RPMI8226 (cell line): Measurements from ENCODE around the gene DRAXIN.

Experiments used
- DNase-seq: peaks from one replicate; pipeline ENCODE4 v3.0.0-alpha.2; 2015

DRAXIN gene

DNA sequence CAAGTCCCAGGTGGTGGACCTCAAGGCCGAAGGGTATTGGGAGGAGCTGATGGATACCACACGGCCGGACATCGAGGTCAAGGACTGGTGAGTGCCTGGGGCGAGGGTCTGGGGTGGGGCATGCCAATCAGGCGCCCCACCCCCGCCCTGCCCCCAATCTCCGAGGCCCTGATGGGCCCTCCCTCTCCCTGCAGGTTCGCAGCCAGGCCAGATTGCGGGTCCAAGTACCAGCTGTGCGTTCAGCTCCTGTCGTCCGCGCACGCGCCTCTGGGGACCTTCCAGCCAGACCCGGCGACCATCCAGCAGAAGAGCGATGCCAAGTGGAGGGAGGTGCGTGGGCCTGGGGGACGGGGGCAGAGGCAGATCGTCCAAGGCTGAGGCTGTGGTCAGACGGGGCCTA, 33.0 kb upstream of the DRAXIN start:
- no peak for DNase-seq

DNA sequence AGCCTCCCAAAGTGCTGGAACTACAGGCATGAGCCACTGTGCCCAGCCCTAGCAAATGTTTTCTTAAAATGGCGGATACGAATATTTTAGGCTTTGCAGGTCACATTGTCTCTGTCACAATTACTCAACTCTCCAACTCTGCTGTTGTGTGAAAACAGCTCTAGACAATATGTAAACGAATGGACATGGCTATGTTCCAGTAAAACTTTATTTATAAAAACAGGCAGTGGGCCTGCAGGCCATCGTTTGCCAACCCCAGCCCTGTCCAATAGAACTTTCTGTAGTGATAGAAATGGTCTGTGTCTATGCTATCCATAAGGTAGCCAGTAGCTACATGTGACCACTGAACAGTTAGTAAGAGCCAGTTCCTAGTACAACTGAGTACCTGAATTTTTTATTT, 31.8 kb upstream of the DRAXIN start:
- DNase-seq = no peak

DNA sequence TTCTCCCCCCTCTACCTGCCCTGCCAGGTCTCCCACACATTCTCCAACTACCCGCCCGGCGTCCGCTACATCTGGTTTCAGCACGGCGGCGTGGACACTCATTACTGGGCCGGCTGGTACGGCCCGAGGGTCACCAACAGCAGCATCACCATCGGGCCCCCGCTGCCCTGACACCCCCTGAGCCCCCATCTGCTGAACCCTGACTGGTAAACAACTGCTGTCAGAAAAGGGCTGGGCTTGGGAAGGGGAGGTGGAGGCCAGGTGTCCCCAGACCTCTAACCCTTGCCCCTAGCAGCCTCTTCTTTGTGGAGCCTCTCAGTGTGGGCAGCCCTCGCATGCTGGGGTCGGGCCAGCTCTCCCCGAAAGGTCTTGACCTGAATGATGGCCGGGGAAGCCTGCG, 30.4 kb upstream of the DRAXIN start:
- no peak for DNase-seq

DNA sequence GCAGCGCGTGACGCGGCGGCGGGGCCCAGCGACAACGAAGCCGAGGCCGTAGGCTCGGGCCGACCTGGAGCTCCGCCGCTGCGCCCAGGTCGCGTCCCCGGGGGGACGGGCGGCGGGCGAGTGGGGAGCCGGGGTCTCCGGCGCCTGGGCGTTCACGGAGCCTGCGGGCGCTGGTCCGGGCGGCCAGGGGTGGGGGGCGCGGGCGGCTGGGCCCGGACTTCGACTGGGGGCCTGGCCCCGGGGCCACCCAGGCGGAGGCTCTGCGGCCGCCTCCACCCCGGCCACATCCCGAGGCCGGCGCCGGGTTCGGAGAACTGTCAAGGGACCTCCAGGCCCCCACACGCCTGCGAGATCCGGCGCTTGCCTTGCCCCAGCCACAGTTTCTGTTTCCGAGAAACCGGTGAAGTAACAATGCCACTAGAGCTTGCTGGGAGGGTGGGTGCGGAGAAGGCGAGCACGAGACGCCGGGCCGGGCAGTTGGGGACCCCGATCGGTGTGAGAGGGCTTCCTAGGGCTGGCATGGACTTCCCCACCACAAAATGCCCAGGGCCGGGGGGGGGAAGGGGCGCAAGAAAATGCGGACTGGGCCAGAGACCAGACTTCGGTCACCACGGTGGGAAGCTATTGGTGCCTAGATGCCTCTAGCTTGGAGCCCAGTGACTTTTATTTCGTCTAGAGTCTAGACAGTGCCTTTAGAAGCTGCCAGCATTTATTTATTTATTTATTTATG, 27.0 kb upstream of the DRAXIN start:
- no peak for DNase-seq

DNA sequence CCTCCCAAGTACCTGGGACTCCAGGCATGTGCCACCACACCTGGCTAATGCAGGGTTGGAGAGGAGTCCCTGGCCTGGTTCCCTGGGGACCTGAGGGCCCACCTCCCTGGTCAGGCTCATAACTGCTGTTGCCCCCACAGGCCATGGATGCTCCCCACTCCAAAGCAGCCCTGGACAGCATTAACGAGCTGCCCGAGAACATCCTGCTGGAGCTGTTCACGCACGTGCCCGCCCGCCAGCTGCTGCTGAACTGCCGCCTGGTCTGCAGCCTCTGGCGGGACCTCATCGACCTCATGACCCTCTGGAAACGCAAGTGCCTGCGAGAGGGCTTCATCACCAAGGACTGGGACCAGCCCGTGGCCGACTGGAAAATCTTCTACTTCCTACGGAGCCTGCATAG, 23.0 kb upstream of the DRAXIN start:
- no peak for DNase-seq

DNA sequence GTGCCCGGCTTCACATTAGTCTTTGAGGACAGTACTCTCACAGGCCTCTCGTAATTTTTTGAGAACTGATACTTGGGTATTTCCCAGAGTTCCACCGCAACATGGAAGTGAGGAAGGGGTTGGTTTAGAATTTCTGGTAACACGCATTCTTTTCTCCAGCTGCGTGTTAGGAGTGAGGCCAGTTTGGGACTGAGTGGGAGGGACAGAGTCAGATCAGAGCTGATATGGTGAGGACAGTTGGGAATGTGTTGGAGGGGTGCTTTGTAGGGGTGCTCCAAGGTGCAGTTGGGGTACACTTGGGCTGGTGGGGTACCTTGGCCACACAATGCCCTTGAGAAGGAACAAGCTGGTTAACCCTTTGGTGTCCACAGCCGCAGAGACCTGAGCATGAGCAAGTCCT, 20.8 kb upstream of the DRAXIN start:
- DNase-seq = no peak

DNA sequence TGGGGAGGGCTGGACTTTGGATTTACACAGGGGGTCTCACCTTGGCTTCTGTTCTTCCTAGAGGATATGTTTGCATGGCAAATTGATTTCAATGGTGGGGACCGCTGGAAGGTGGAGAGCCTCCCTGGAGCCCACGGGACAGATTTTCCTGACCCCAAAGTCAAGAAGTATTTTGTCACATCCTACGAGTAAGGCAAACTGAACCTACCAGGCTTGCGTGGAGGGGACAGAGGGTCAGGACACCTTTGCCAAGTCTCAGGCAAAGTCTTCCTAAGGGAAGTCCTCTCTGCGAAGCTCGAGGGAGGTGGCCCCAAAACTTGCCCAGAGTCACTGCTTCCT, 20.3 kb upstream of the DRAXIN start:
- DNase-seq = no peak

DNA sequence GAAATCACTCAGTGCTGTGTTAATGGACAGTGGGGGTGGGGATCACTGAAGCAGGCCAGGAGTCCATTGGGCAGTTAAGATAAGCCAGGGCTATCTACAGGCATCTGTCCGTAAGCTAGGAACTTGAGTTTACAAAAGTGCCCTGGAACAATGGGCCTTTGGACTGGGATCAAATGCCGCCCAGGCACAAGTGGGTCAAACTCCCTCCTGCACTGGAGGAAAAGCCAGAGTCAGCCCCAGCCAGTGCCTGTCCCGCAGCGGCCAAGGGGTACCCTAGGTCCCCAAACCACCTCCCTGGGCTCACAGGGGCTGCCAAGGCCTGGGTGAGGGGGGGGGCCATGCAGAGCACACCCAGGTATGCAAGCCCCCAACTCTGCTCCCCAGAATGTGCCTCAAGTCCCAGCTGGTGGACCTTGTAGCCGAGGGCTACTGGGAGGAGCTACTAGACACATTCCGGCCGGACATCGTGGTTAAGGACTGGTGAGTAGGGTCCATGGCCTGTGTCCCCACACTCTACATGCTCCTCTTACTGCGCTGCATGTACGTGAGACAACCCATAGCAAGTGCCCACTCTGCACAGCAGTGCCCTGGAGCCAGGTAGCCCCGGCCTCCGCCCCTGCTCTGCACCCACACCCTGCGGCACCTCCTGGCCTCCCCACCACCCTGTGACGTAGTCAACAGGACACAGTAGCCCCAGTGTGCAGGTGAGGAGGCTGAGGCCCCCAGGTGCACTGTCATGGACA, 19.8 kb upstream of the DRAXIN start:
- no peak for DNase-seq

DNA sequence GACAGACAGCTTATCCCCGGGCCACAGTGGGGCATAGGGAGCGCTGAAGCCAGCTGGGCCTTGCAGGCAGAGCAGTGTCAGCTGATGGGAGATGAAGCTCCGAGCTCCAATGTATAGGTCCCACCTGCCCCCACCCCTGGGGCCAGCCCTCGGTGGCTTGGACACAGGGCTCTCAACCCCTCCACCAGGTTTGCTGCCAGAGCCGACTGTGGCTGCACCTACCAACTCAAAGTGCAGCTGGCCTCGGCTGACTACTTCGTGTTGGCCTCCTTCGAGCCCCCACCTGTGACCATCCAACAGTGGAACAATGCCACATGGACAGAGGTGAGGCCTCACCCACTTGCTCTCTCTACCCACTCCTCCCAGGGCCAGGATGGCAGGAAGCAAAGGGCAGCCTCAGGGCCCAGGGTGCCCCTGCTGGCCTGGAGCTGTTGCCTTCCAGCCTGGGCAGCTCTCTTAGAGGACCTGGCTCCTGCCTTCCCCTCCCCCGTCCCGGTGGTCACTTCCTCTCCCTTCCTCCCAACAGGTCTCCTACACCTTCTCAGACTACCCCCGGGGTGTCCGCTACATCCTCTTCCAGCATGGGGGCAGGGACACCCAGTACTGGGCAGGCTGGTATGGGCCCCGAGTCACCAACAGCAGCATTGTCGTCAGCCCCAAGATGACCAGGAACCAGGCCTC, 18.3 kb upstream of the DRAXIN start:
- no peak for DNase-seq

DNA sequence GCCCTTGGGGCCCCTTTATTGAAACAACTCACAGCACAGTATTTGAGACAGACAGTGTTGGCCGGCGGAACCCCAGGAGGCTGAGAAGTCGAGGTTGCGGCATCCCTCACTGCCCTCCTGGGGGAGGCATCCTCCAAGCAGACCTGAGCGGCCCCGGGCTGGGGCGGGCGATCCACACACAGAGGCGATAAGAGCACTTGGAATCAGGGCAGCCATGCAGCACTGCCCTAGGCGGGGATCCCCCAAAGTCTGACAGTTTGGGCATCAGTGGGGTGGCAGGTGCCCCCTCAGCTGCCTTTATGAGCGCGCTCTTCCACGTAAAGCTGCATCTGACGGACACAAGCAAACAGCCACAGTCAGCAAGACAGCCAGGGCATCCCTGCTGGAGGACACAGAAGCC, 17.0 kb upstream of the DRAXIN start:
- DNase-seq = no peak

DNA sequence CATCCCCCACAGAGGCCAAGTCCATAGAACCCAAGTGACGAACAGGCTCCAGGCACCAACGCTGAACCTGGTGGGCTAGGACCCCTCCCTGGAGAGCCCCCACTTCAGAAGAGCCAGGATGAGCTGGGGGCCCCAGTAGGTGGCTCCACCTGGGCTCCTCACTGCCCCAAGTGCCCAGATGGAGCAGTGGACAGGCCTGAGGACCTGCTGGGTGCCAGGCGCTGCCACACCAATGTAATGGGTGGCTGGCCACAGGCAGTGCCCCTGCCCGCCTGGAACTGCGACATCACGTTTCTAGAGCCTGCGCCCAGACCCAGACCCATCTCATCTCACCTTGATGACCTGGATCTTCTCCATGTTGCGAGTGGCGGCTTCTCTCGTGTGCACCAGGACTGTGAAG, 16.2 kb upstream of the DRAXIN start:
- DNase-seq = no peak

DNA sequence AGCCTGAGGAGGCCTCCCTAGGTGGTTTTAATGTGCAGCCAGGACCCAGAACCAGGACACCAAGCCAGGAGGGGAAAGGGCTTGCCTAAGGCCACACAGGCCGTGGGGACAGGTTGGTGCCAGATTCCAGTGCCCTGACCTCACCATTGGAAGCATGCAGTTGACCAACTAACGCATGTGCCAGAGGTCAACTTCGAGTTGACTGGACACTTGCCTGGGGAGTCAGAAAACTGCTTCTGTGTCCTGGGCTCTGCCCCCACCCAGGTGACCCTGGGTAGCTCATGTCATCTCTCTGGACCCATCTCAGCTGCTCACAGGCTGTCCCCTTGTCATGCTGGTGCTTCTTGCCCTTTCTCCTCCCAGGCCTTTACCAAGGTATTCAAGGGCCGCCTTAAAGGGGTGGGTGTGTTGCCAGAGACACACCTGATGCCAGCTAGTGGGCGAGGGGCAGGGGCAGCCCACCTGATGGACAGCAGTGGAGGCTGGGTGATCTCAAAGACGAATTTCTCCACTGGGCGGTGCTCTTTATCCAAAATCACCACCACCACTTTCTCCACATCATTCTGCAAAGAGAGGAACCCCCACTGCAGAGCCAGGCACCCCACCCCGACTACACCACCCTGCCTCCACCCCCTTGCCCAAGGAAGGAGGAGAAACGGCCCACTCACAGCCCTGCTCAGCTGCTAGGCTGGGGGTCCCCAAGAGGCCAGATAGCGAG, 15.0 kb upstream of the DRAXIN start:
- DNase-seq = no peak

DNA sequence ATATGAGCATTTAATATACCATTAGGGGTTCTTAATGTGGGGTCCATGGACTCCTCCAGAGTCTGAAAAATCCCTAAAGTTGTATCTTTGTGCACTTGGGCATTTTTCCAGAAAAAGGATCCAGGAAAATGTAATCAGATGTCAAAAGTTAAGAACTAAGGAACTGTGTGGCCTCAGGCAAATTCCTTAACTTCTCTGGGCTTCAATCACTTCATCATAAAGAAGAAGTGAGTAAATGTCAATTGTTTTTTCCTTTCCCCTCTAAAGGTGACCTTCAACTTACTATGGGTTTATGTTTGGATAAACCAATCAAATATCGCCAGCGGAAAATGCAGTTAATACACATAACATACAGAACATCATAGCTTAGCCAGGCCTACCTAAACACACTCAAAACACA, 13.1 kb upstream of the DRAXIN start:
- no peak for DNase-seq

DNA sequence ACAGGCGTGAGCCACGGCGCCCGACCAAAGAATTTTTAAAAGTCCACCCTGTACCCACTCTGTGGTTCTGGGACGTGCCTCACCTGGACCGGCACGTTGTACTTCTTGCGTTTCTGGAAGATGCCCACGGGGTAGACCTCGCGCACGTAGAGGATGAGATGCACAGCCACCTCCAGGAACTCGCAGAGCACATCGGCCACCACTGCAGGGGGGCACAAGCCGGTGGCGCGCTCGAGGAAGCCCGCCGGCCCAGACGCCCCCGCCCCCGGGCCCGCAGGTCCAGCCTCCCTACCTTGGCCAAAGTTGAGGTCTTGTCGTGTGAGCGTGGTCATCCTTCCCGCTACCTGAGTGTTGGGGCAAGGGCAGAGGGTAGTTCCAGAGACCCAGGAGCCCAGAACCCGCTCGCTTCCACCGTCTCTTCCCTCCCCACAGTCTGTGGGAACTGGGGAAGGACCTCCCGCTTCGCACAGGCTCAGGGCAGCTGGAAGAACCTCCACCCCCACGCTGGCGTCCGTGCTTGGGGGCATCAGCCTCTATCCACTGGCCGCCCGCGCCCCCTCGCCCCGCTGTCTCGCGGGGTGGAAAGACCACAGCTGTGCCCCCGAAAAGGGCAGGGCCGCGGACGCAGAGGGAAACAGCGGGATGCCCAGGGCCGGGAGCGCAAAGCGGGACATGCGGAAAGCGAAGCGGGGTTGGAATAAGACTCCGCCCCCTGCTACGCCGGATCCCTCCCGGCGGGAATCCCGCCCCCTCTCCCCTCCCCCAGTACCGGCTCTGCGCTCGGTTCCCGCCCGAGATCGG, 11.0 kb upstream of the DRAXIN start:
- DNase-seq = no peak

DNA sequence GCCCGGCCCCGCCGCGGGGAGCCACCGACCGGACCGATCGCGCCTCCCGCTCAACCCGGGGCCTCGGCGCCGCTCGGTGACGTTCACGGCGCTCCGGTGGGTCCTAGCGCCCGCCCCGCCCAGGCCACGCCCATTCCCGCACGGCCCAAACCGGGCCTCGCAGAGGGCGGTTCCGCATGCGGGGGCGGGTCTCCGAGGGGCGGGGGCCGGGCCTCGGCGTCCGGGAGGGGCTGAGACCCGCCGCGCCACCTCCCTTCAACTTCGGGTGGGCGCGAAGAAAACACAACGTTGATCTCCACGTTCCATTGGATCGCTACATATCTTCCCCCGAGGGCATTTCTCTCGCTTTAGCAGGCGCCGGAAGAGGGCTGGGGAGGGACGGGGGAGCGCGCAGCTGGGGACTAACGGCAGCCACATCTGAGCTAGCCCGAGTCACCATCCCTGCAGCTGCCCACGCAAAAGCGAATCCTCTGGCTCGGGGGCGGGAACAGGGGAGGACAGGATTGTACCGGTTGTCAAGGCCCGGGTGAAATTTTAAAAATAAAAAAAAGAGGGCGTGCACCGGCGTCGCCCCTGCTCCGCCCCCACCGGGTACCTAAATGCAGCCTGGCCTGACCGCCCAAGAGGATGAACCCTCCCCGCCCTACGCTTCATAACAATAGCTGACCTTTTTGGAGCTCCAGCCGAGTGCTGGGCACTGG, 10.3 kb upstream of the DRAXIN start, which contains the start of gene MAD2L2:
MAD2L2 (minus strand) TSS at position 78 of the 701 bp plus-strand sequence. CDS start 547 bp downstream, outside the sequence.
- DNase-seq = peak; percentile 92

DNA sequence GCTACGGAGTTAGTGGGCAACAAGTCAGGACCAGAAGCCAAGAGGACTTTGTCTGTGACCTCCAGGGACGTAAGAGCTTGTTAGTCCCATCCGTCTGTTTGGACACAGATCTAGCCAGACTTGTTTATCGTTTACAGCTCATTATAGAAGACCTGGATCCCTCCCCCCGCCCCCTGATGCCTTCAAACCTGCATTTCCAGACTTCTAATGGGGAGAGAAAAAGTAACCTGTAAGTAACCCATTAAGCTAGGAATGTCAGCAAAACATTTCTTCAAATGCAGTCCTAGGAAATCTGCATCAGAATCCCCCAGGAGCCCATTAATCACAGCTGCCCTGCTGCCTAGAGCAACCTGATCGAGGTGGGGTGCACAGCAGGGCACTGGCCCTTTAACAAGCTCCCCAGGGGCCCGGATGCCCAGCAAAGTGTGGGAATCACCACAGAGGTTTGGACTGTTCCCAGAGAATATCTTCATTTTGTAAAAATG, 9.2 kb upstream of the DRAXIN start:
- no peak for DNase-seq

DNA sequence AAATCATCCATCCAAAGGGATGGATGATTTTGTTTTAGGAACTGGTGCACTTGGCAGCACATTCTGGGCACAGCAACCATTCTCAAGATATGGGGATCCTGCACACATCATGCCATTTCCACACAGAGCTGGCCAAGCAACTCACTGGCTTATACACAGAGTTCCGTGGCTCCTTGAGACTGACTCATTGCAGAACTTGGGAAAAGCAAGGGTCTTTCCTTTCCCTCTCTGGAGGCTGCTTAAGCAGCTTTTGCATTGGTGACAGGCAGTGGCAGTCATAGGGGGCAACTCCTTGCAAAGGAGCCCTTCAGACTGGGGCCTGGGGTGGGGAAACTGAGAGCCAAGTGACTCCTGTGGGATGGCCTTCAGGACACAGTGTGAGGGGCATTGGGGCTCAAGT, 8.7 kb upstream of the DRAXIN start:
- no peak for DNase-seq

DNA sequence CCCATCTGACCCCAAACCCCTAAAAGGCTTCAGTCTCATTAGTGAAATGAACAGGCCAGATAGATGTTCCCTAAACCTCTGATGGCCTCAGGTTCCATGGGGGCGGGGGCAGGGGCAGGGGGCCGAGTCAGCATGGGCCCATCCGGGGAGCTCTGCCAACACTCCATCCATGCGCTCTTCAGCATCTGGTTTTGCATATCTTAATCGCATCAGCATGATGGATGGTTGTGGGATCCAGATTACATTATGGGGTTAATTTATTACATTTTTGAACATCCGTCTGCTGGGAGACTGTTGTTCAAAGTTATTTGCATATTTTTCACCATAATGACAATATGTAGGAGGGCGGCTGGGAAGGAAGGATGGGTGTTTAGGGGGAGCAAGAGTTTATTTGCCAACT, 7.4 kb upstream of the DRAXIN start:
- no peak for DNase-seq

DNA sequence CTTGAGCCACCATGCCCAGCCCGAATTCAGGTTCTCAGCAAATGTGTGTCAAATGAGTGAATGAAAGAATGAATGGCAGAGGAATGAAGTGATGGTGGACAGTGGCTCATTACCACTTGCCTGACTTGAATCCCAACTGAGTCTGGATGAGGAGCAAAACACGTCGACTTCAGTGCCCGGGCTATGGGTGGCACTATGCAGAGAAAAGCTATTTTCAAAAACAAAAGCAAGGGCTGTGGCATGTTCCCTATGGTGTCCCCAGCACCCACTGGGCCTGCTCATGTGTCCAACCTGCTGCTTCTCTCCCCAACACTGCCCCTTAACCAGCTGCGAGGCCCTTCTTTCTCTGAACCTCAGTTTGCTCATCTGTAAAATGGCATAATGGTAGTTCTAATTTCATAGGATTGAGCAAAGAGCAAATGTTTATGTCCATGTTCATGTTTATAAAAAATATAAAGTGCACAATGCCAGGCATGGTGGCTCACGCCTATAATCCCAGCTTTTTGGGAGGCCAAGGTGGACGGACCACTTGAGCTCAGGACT, 6.2 kb upstream of the DRAXIN start:
- no peak for DNase-seq

DNA sequence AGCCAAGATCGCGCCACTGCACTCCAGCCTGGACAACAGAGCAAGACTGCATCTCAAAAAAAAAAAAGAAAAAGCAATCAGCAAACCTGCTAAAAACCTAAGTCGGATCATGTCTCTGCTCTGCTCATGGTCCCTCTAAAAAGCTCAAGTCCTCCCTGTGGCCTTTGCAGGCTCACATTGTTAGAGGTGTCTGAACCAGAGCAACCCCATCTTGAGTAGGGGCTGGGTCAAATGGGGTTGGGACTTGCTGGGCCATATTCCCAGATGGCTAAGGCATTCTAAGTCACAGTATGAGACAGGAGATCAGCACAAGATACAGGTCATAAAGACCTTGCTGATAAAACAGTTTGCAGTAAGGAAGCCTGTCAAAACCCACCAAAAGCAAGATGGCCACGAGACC, 3.0 kb upstream of the DRAXIN start:
- DNase-seq = no peak
